NCI-H128 (cell line): ENCODE measurements around the gene STKLD1.
"Not testable (repeated sequence)": the region's sequence is repeated elsewhere in the genome, so short reads cannot be mapped to it uniquely, and the experiment has no call there.

ENCODE experiments used
- DNase-seq: peaks from one replicate; lab custom pipeline; 2025; ENCODE audit not compliant: unreplicated experiment; lab: John Stamatoyannopoulos, UW

Gene STKLD1

DNA sequence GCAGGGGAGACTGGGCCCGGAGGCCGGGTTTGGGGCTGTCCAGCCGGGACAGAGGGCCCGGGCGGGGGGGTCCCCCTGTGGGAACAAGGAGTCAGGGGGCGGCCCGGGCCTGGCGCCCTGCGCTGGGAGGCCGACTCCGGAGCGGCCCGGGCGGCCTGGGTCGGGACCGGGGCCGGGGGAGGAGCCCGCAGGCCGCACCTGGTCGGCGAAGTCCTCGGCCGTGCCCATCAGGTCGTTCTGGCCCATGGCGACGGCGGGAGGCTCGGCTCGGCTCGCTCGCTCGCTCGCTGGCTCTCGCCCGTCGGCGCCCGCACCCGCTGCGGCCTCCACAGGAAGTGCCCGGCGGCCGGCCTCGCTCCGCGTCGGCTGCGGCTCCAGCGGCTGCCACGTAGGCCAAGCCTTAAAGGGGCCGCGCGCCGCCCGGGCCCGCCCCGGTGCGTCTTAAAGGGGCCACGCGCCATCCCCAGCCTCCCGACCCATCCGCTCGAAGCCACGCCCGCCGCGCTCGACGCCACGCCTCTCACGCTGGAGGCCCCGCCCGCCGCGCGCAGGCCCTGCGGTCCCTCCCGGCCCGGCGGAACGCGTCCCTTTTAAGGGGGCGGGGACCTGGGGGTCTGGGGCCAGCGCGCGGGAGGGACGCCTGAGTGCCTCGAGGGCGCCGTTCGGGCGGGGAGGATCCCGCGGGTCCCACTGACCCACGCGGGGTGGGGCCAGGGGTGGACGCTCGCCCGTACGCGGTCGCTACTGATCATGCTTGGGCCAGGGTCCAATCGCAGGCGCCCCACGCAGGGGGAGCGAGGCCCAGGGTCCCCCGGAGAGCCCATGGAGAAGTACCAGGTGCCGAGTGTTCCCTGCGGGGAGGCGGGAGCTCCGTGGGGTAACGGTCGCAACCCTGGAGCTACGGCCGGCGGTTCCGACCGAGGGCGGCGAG, at the start of gene STKLD1, which contains the start of gene SURF4:
TSS of gene STKLD1 (plus strand) at position 643 of the 931 bp plus-strand sequence. CDS start at position 751, 108 bp downstream.
TSS of gene SURF4 (minus strand) at position 337 of the 931 bp plus-strand sequence. CDS start at position 246, 91 bp downstream.
- peak; percentile 94 for DNase-seq

DNA sequence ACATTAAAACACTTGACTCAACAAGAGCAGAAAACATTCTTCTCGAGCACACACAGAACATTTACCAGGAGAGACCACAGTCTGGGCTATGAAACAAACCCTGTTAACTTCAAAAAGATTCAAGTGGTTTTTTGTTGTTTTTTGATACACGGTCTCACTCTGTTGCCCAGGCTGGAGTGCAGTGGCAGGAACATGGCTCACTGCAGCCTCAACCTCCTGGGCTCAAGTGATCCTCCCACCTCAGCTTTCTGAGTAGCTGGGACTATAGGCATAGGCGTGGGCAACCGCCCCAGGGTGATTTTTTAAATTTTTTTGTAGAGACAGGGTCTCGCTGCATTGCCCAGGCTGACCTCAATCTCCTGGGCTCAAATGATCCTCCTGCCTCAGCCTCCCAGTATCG, 49.1 kb upstream of the STKLD1 start:
- not testable (repeated sequence) for DNase-seq

DNA sequence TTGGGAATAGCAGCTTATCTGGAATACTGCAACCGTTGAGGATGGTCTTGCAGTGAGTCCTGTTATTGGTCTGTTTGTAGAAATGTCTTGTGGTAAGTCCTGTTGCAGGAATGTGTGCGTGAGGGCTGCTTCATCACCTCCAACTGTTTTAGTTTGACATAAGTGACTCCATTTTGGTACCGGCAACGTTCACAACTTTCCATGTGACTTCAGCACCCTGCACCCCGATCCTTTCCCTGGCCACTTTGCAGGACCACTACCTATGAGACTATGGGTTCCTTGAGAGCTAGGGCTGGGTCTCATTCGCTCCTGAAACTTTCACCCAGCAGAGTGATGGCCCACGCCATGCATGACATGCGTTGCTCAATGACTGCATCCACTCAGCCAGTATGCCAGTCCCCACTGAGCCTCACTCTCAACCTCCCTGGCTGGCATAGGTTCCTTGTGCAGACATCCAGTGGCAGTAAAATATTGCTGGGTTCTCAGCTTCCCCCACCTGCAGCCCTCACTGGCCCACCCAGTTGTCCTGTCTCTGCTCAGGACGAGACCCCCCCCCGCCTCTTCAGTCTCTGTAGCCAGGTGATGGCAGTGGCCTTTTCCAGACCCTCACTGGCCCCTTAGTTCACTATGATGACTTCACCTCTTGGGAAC, 48.2 kb upstream of the STKLD1 start:
- no peak for DNase-seq

DNA sequence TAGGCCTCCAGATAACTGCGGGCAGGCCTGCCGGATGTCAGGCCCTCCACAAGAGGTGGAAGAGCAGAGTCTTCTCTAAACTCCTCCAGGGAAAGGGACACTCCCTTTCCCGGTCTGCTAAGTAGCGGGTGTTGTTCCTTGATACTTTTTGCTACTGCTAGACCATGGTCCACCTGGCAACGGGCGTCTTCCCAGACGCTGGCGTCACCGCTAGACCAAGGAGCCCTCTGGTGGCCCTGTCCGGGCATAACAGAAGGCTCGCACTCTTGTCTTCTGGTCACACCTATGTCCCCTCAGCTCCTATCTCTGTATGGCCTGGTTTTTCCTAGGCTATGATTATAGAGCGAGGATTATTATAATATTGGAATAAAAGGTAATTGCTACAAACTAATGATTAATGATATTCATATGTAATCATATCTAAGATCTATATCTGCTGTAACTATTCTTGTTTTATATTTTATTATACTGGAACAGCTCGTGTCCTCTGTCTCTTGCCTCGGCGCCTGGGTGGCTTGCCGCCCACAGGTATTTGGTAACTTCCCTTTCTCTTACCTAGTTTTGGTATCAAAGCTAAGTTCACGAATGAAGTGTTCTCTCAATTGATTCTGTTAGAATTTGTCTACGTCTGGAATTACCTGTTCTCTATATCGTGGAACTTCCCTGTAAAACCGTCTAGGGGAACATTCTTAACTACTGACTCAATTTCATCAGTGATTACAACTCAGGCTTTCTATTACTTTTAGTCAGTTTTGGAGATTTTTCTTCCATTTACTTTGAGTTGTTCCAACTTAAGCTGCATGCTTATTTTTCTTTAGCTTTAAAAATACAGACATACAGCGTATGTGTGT, 46.6 kb upstream of the STKLD1 start:
- DNase-seq, result not testable (repeated sequence)

DNA sequence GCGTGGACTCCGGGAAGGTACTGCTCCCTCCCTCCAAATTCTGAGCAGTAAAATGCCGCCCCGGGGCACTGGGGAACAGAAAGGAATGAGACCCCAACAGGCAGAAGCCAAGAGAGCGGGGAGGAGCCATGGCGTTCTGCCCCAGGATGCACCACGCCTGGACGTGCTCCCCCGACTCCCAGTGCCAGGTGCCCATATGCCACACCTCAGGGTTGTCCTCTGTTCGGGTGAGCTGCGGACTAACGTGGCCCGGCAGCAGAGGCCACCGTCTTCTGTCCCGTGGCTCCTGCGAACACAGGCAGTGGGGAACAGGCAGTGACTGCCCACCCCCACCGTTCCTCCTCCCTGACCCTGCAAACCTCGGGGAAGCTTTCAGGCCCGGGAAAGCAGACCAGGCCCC, 44.9 kb upstream of the STKLD1 start:
- DNase-seq, result no peak

DNA sequence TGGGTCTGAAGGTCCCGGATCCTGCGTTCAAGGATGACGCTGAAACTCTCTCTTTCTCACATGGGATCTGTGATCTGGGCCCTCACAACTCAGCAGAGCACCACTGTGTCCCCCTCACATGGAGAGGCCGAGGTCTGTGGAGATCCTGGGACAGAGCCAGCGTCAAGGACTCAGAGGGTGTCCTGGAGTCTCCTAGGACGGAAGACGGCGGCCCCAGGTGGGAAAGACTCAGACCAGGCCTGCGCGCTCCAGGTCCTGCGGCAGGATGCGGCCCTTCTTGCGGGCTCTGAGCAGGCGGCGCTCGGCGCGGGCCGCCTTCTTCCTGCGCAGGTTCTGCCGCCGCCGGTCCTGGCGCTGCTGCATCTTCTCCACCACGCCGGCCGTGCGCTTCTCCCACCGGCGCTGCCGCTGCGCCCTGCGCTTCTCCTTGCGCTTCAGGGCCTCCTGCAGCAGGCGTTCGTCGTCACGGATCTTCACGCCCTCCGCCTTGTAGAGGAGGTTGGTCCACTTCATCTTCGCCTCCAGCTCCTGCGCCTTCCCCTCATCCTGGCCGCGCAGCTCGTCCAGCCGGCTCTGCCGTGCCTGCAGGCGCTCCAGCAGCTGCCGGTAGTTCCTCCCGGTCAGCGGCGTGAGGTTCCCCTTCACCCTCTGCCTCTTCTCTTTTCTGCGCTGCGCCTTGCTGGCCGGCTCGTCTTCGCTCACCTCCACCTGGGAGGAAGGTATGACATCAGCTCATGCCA, 44.4 kb upstream of the STKLD1 start:
- no peak for DNase-seq

DNA sequence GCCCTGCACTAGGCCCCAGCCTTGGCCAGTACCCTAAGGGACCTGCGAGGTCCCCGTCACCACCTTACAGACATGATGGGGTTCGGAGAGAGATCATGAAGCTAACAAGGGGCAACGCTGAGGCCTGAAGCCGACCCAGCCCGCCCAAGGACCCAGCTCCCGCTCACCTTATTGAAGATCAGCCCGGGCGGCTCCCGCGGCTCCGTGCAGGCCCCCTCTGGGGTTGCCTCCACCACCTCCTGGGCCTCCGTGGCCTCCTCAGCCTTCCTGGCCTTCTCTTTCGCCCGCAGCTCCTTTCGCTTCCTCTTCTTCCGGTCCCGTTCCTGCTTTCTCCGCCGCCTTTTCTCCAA, 43.8 kb upstream of the STKLD1 start:
- no peak for DNase-seq

DNA sequence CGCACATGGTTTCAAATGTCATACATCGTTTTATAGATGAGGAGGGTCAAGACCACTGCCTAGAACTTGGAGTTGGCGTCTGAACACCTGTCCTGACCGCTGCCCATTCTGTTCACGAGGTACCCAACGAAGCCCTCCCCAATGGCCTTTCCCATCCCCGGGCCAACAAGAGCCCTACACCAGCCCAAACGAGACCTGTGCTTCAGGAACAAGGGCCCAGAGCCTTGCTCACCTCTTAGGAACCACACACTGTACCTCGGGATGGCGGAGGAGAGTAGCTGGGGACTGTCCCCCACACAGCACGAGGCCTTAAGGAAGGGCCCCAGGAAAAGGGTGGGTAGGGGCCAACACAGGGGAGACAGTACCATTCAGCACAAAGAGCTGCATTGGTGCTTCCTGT, 43.2 kb upstream of the STKLD1 start:
- no peak for DNase-seq

DNA sequence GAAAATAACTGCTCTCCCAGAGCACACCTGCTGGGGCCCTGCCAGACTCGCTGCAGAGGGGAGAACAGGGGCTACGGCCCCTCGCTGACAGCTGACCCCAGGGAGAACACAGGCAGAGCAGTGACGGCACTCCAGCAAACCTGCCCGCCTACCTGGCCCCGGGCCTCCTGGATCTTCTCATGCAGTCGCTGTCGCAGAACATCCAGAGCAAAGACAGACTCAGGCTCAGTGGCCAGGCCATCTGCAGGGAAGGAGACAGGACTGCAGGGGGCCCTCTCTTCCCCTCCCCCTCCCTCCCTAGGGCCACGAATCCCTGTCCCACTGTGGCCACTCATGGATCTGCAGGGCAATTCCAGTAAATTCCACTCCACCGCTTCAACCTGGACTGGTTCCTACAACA, 42.6 kb upstream of the STKLD1 start:
- DNase-seq, result no peak

DNA sequence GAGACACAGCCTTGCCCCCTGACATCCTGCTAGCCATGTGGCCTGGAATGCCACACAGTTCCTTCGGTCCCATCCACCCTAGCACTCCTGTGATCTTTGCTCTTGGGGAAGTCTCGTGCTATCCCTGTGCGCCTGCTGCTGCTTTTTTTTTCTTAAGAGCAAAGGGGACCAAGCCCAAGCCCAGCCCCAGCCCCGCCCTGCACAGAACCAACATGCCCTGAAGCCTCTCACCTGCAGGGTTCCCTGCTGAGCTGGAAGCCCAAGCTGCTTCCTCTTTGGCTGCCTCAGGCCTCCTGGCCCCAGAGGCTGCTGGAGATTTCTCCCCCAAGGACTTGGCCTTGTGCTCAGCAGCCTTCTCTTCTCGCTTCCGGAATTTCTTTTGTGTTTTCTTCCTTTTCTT, 42.0 kb upstream of the STKLD1 start:
- DNase-seq, result no peak

DNA sequence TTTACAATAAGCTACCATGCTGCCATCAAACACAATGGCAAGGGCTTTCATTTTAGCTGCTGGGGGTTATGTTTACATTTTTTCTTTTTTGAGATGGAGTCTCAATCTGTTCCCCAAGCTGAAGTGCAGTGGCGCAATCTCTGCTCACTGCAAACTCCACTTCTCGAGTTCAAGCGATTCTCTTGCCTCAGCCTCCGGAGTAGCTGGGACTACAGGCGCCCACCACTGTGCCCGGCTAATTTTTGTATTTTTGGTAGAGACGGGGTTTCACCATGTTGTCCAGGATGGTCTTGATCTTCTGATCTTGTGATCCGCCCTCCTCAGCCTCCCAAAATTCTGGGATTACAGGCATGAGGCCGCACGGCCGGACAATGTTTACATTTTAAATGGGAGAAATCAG, 41.3 kb upstream of the STKLD1 start:
- DNase-seq, result not testable (repeated sequence)

DNA sequence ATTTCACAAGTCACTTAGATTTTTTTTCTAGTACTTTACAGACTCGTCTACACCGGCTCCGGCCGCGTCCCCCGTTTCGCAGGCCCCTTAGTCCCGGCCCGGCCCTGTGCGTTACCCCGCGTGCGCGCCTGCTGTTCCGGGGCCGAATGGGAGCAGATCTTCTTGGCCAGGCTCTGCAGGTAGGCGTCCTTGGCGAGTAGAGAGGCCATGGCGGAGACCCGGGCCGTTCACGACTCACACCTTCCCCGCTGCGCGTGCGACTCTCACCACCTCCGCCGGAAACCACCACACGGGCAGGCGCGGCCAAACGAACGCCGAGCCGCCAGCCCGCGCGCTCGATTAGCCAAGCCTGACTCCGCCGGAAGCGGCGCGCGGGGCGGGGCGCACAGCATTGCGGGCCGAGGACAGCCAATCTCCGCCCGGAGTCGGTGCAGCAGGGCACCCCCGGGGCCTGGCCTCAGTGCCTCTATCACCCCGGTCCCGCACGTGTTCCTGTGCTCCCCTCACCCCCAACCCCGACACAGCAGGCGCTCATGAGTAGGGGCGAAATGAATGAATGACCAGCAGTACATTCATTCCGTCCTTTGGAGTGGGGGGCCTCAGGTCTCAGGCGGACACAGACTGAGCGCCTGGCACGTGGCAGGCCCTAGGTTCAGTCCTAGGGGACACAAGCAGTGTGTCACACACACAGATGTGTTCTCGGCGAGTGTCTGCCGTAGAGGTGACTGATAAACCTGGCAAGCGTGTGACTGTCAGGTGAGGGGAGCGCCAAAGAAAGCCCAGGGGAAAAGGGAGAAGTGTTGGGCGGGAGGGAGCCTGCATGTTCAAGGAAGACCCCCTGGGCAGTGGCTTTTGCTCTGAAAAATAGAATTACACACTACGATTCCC, 40.0 kb upstream of the STKLD1 start, which contains the start of gene SURF6:
TSS of gene SURF6 (minus strand) at position 265 of the 888 bp plus-strand sequence. CDS start at position 209, 56 bp downstream.
- DNase-seq, result peak; percentile 83

DNA sequence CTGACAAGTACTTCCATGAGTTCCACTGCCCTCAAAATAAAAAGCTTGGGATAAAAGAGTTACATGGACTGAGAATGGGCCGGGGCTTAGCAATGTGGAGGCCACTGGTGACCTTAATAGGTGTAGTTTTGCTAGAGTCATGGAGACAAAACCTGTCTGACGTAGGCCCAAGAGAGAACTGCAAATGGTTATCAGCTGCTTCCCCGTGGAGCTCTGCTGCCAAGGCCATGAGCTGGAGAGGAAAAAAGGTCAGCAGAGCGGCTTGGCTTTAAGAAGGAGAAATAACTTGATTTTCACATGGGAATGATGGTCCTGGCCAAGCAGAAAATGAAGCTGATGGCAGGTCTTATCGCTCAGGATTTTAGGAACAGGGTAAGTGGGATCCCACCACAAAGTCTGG, 36.5 kb upstream of the STKLD1 start:
- DNase-seq, result no peak

DNA sequence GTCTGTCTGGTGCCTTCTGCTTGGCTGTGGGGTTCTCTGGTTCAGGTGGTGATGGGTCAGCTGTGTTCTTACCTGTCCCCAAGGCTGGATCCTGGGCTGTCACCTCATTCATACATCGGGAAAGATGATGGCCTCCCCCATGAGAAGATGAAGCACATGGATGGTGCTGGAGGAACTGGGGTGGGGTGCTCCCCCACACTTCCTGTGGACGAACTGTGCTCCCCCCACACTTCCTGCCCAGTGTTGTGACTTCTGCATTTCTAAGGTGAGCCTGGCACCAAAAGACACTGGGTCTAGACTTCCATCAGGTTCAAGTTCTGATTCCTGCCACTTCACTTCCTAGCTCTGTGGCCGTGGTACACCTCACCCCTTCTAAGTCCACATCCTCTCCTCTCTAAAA, 35.9 kb upstream of the STKLD1 start:
- DNase-seq, result no peak

DNA sequence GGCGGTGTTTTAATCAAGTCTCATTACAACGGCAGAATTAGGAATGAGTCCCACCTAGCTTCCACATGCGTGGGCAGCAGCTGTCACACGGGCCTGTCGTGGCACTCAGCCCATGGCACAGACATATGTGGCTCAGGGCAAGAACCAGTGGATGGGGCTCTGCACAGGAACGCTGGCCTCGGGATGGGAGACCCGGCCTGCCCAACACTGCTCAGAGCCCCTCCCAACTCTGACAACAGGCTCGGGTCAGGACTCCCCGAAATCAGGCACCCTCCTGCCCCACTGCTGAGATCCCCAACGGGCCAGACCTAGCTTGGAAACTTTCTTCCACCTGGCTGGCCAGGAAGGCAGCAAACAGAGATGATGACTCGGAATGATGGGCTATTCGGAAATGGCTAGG, 35.2 kb upstream of the STKLD1 start:
- DNase-seq, result no peak

DNA sequence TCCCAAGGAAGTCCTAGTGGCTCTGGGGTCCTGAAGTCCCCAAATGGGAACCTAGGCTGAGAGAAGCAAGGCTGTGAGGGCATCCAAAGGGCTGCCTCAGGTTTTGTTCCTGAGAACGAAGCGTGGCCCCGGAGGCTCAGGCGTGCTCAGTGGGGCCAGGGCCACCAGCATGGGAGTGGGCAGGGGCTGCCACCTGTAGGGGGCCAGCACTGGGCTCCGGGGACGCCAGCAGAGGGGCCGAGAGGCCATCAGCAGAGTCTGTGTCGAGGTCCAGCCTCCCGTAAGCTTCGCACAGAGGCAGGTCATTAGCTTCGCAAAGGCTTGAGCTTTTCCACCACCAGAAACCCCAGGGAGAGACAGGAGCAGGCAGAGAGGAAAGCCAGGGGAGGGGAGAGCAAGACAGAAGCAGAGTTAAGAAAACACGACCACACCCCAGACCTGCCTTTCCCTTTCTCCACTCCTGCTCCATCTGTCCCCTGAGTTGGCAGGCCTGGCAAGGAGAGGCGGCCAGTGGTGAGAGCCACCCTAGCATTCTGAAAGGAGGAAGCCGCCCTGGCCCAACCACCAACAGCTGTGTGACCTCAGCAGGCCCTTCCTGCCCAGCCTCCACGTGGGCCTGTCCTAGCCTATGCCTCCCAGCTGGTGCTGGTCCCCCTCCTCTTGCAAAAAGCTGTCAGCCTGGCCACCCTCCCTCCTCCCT, 34.6 kb upstream of the STKLD1 start:
- DNase-seq, result no peak

DNA sequence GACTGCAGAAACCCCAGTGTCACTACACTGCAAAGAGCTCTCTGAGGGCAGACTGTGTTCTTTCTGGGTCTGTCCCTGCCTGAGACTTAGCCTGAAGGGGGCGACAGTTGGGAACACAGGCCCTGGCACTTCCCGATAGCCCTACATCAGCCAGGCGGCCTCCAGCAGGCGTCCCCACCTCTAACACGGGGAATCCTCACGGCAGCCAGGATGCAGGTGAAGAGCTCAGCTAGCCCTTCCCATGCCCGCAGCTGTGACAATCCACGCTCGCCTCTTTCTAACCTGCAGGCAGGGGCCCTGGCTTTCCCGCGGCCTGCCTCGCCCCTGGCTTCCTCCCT, 34.1 kb upstream of the STKLD1 start:
- no peak for DNase-seq

DNA sequence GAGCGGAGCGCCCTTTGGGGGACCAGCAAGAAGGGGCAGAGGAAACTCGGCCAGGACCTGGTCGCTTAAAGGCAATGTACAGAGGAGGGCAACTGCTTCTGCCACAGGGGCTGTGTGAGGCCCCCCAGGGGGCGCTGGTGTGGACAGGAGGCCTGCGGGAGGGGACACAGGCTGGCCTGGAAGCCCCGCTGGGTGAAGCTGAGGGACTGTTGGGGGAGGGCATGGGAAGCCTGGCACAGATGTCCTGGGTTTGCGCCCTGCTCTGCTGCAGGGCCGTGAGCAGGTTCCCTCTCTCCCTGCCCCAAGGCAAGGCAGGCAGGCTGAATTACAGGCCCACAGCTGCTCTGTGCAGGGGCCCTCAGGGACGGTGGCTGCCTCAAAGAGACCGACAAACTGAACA, 33.6 kb upstream of the STKLD1 start:
- no peak for DNase-seq

DNA sequence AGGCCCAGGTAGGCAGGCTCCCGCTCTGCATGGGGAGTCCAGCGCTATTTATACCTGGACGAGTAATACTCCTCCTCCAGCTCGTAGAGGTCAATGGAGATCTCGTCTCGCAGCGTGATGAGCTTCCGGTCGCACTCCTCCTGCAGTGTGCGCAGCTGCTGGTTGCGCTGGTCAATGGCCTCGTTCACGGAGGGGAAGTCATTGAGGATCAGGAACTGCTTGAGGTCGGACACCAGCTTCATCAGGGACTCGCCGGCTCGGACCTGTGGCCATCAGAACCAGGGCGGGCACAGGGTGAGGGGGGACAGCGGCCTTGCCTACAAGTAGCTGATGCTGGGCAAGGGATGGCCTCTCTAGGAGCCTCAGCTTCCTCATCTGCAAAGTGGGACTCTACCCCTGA, 32.1 kb upstream of the STKLD1 start:
- no peak for DNase-seq
